MM.1S (cell line): Measurements from ENCODE around the gene SERF2.
"Not testable (repeated sequence)": the region's sequence is repeated elsewhere in the genome, so short reads cannot be mapped to it uniquely, and the experiment has no call there.

Source experiments
- DNase-seq: peaks from one replicate; pipeline ENCODE4 v3.0.0-alpha.2; 2015
- H2AFZ ChIP-seq: fragments of 300-600 bp; sonication (generic); 2 replicates; pipeline ENCODE4 v1.6.0; 2016; ENCODE audit warnings: antibody characterized with exemption, low read length
- H3F3A ChIP-seq: fragments of 300-600 bp; sonication (generic); 2 replicates; pipeline ENCODE4 v1.6.1; 2016; ENCODE audit warnings: mild to moderate bottlenecking, antibody characterized with exemption, low read length, moderate library complexity, mixed read lengths; ENCODE audit not compliant: insufficient read depth
- H3K27ac ChIP-seq: fragments of 300-600 bp; sonication (generic); 2 replicates; pipeline ENCODE4 v1.5.1; 2016; ENCODE audit warnings: mild to moderate bottlenecking, low read length
- H3K27me3 ChIP-seq: fragments of 300-600 bp; sonication (generic); replicated peaks from 2 replicates; pipeline ENCODE4 v1.6.0; 2016; ENCODE audit warnings: low read length; ENCODE audit not compliant: insufficient read depth
- H3K36me3 ChIP-seq: fragments of 300-600 bp; sonication (generic); replicated peaks from 2 replicates; pipeline ENCODE4 v1.6.1; 2016; ENCODE audit warnings: mild to moderate bottlenecking, low read length, mixed read lengths; ENCODE audit not compliant: insufficient read depth
- H3K4me1 ChIP-seq: fragments of 300-600 bp; sonication (generic); 2 replicates; pipeline ENCODE4 v1.6.1; 2016; ENCODE audit warnings: low read length, mixed read lengths
- H3K4me2 ChIP-seq: fragments of 300-600 bp; sonication (generic); 2 replicates; pipeline ENCODE4 v1.6.0; 2016; ENCODE audit warnings: low read depth, low read length
- H3K4me3 ChIP-seq: fragments of 300-600 bp; sonication (generic); 2 replicates; pipeline ENCODE4 v1.5.1; 2016; ENCODE audit warnings: low read length, mixed read lengths
- H3K79me2 ChIP-seq: fragments of 300-600 bp; sonication (generic); 2 replicates; pipeline ENCODE4 v1.6.1; 2016; ENCODE audit warnings: mixed run types, low read length, mixed read lengths
- H3K9ac ChIP-seq: fragments of 300-600 bp; sonication (generic); 2 replicates; pipeline ENCODE4 v1.6.1; 2016; ENCODE audit warnings: low read length, mixed read lengths
- H3K9me2 ChIP-seq: fragments of 300-600 bp; sonication (generic); replicated peaks from 2 replicates; pipeline ENCODE4 v1.6.1; 2016; ENCODE audit warnings: mild to moderate bottlenecking, low read length, mixed read lengths; ENCODE audit not compliant: insufficient read depth
- H3K9me3 ChIP-seq: fragments of 300-600 bp; sonication (generic); replicated peaks from 2 replicates; pipeline ENCODE4 v1.6.1; 2016; ENCODE audit warnings: mild to moderate bottlenecking, low read length, mixed read lengths; ENCODE audit not compliant: insufficient read depth
- H4K20me1 ChIP-seq: fragments of 300-600 bp; sonication (generic); 2 replicates; pipeline ENCODE4 v1.6.1; 2016; ENCODE audit warnings: mild to moderate bottlenecking, low read length, moderate library complexity, mixed read lengths; ENCODE audit not compliant: insufficient read depth
- CTCF ChIP-seq: fragments of 300-600 bp; sonication (generic); IDR thresholded peaks from 2 replicates; pipeline ENCODE4 v1.5.1; 2016; ENCODE audit warnings: antibody characterized with exemption, low read length, mixed read lengths
- EZH2 ChIP-seq: fragments of 300-600 bp; sonication (generic); optimal IDR thresholded peaks from 2 replicates; pipeline ENCODE3; 2017; ENCODE audit warnings: low read depth, mild to moderate bottlenecking, antibody characterized with exemption, low read length, mixed read lengths
- EZH2phosphoT487 ChIP-seq: fragments of 300-600 bp; sonication (generic); IDR thresholded peaks from 2 replicates; pipeline ENCODE4 v1.6.1; 2018; ENCODE audit warnings: antibody characterized with exemption, low read length

The SERF2 gene

DNA sequence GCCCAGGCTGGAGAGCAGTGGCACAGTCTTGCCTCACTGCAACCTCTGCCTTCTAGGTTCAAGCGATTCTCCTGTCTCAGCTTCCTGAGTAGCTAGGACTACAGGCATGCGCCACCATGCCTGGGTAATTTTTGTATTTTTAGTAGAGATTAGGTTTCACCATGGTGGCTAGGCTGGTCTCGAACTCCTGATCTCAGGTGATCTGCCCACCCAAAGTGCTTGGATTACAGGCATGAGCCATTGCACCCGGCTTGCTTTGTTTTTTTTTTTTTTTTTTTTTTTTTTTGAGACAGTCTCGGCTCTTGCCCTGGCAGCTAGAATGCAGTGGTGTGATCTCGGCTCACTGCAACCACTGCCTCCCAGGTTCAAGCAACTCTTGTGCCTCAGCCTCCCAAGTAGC, 40.4 kb downstream of the SERF2 start:
- not testable (repeated sequence) for H4K20me1 ChIP-seq, H3K9me3 ChIP-seq, H3F3A ChIP-seq, H3K36me3 ChIP-seq, H3K9ac ChIP-seq, H3K4me3 ChIP-seq, DNase-seq, H3K4me2 ChIP-seq, H3K4me1 ChIP-seq, H2AFZ ChIP-seq, H3K9me2 ChIP-seq, H3K27me3 ChIP-seq, H3K27ac ChIP-seq
- peaks cover 95% of the 10 kb centered on the region for H3K79me2 ChIP-seq

GRCh38 chr15:43845421-43845820, 53.3 kb downstream of the SERF2 start:
- DNase-seq, result no peak
- Histone ChIP-seq H3K36me3 (peaks cover 8% of the 10 kb centered on the region), H2AFZ (no peak overlapping the region), H3K27ac (no peak overlapping the region), H3K4me3 (no peak overlapping the region), H3K4me1 (no peaks in the 10 kb centered on the region), H4K20me1 (no peaks in the 10 kb centered on the region), H3K9me2 (no peaks in the 10 kb centered on the region), H3F3A (no peaks in the 10 kb centered on the region), H3K27me3 (no peaks in the 10 kb centered on the region), H3K9me3 (no peaks in the 10 kb centered on the region), H3K79me2 (peaks cover 21% of the 10 kb centered on the region), H3K4me2 (no peak overlapping the region), H3K9ac (no peak overlapping the region)
- no peak for TF ChIP-seq CTCF
- TF ChIP-seq EZH2phosphoT487, result no peak
- TF ChIP-seq EZH2, result no peak
